Gastrocnemius medialis (tissue), 4 donors: ENCODE data around the gene PBX2. TPM values are rescaled to one million over a fixed set of nuclear protein-coding genes. Genes with fewer than 3 reads are reported as not detected.

Experiments
- ATAC-seq, 2 donors: fragments of 150-250 bp; one replicate each; pipeline ENCODE4 v1.9.1; 2016
- DNase-seq, 2 donors: peaks; one replicate each; pipeline ENCODE4 v3.0.0-alpha.2; 2019
- H3K27ac ChIP-seq, 4 donors: fragments of 200-600 bp; sonication (generic); 1 replicate in 1 of 4; 2 replicates in 3 of 4; pipeline ENCODE4 v1.5.1; 2016 to 2018; ENCODE audit warnings: mild to moderate bottlenecking in 2 of 4, moderate library complexity in 1 of 4
- H3K27me3 ChIP-seq, 3 donors: fragments of 200-600 bp; sonication (generic) in 2 of 3; 1 replicate in 1 of 3; 2 replicates in 2 of 3; pipeline versions ENCODE4 v1.5.1 to v1.6.0; 2016 to 2019; ENCODE audit warnings: mild to moderate bottlenecking in 1 of 3, moderate library complexity in 1 of 3
- H3K36me3 ChIP-seq, 2 donors: fragments of 200-600 bp; sonication (generic) in 1 of 2; one replicate each; pipeline ENCODE4 v1.5.1; 2017 to 2018
- H3K4me1 ChIP-seq, 2 donors: fragments of 200-600 bp; sonication (generic) in 1 of 2; one replicate each; pipeline ENCODE4 v1.5.1; 2016 to 2017; ENCODE audit warnings: mild to moderate bottlenecking in 2 of 2
- H3K4me3 ChIP-seq, 4 donors: fragments of 200-600 bp; sonication (generic) in 3 of 4; 1 replicate in 1 of 4; 2 replicates in 3 of 4; pipeline ENCODE4 v1.5.1; 2016 to 2019; ENCODE audit warnings: mild to moderate bottlenecking in 2 of 4
- H3K9me3 ChIP-seq, 3 donors: fragments of 200-600 bp; sonication (generic) in 2 of 3; 1 replicate in 1 of 3; 2 replicates in 2 of 3; pipeline ENCODE4 v1.5.1; 2016 to 2019
- CTCF ChIP-seq, 5 experiments: fragments of 450-650 bp in 3 of 5; fragments of 200-600 bp in 2 of 5; sonication (generic) in 2 of 5; IDR thresholded peaks in 4 of 5; conservative IDR thresholded peaks in 1 of 5; 1 replicate in 4 of 5; 2 replicates in 1 of 5; pipeline ENCODE4 v1.5.1; 2016 to 2019; ENCODE audit warnings: antibody characterized with exemption in 5 of 5, mild to moderate bottlenecking in 3 of 5, moderate library complexity in 3 of 5
- POLR2A ChIP-seq, 2 donors: fragments of 450-650 bp; IDR thresholded peaks; one replicate each; pipeline ENCODE4 v1.6.1; 2017; ENCODE audit warnings: antibody characterized with exemption in 2 of 2, mild to moderate bottlenecking in 2 of 2, moderate library complexity in 2 of 2
- in situ Hi-C, 4 donors: fragments of 200-750 bp; cut with MboI; loops; one replicate each; pipeline versions ENCODE4 v1.15.0 to v1.8.0; 2017; ENCODE audit warnings: low sequenced_read_pairs in 4 of 4
- intact Hi-C: fragments of 100-400 bp; cut with DNase I; formaldehyde crosslinking; loops from one replicate; pipeline ENCODE4 v1.15.1; 2023; ENCODE audit warnings: low total_unique reads
- total RNA-seq, 4 donors: library from RNA; depleted of rRNA; stranded (reverse); fragments of >200 nt; gene quantifications; one replicate each; pipeline versions ENCODE4 v1.1.0 to v1.2.3, GENCODE V29; 2016

PBX2 gene
- total RNA-seq, 4 donors from 2014 or later, result 24.3 to 37.6 (median 33.6) TPM

- in situ Hi-C loops, result no loop called here
- no peak for ATAC-seq
These were observed 21.0 kb downstream of the PBX2 start for GRCh38 chr6:32168807-32169591.

GRCh38 chr6:32168350-32168749, 21.7 kb downstream of the PBX2 start:
- peaks cover 0 to 42% of the 10 kb centered on the region in 2 donors for H3K36me3 ChIP-seq
- ATAC-seq (no peak), DNase-seq (no peak)
- no peaks in the 10 kb centered on the region for H3K27me3 ChIP-seq
- in situ Hi-C loops, result no loop called here
- no peak for TF ChIP-seq CTCF (IDR thresholded peaks at IDR 0.05 in 4 of 5, conservative IDR thresholded peaks at IDR 0.05 in 1 of 5)
- no peak for TF ChIP-seq POLR2A (IDR thresholded peaks at IDR 0.05)
- no peak overlapping the region for H3K4me3 ChIP-seq
- no peaks in the 10 kb centered on the region for H3K9me3 ChIP-seq
- no peak overlapping the region for H3K27ac ChIP-seq
- intact Hi-C loops, result no loop called here
- no peaks in the 10 kb centered on the region for H3K4me1 ChIP-seq

More at GRCh38 chr6:32168807-32169591, 21.0 kb downstream of the PBX2 start:
- Histone ChIP-seq H3K4me1 (no peaks in the 10 kb centered on the region), H3K4me3 (no peak overlapping the region), H3K27ac (no peak overlapping the region), H3K27me3 (no peaks in the 10 kb centered on the region), H3K9me3 (no peaks in the 10 kb centered on the region), H3K36me3 (peaks cover 0 to 42% of the 10 kb centered on the region in 2 donors)
- DNase-seq, result no peak
- intact Hi-C loops, result no loop called here
- TF ChIP-seq CTCF (IDR thresholded peaks at IDR 0.05 in 4 of 5, conservative IDR thresholded peaks at IDR 0.05 in 1 of 5) (no peak), POLR2A (IDR thresholded peaks at IDR 0.05) (no peak)

DNA sequence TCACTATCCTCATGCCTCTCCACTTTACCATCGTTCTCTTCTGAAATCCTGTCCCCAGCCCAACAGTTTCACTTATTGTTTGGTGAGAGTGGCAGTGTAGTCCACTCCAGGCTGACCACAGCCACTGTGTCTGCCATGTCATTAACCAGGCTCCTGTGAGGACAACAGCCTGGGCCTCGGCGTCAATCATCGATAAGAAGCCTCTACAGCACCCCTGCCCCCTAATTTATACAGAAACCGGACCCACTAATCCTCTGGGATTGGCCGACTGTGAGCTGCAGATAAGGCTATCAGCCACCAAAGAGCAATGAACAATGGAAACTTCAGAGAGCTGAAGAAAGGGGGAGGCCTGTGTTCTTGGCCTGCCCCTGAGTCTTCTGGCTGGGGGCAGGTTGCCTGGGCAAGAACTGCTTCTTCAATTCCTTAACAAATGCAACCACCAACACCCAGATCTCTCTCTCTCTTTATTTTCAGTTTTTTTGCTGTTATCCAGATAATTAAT, 22.2 kb downstream of the PBX2 start:
- peaks cover 0 to 42% of the 10 kb centered on the region in 2 donors for H3K36me3 ChIP-seq
- no peaks in the 10 kb centered on the region for H3K27me3 ChIP-seq
- in situ Hi-C loops, result no loop called here
- H3K27ac ChIP-seq, result no peak overlapping the region
- TF ChIP-seq POLR2A (IDR thresholded peaks at IDR 0.05) (no peak), CTCF (IDR thresholded peaks at IDR 0.05 in 4 of 5, conservative IDR thresholded peaks at IDR 0.05 in 1 of 5) (no peak)
- H3K4me1 ChIP-seq, result no peaks in the 10 kb centered on the region
- intact Hi-C loops, result no loop called here
- DNase-seq (no peak), ATAC-seq (no peak)
- no peaks in the 10 kb centered on the region for H3K9me3 ChIP-seq
- no peak overlapping the region for H3K4me3 ChIP-seq

DNA sequence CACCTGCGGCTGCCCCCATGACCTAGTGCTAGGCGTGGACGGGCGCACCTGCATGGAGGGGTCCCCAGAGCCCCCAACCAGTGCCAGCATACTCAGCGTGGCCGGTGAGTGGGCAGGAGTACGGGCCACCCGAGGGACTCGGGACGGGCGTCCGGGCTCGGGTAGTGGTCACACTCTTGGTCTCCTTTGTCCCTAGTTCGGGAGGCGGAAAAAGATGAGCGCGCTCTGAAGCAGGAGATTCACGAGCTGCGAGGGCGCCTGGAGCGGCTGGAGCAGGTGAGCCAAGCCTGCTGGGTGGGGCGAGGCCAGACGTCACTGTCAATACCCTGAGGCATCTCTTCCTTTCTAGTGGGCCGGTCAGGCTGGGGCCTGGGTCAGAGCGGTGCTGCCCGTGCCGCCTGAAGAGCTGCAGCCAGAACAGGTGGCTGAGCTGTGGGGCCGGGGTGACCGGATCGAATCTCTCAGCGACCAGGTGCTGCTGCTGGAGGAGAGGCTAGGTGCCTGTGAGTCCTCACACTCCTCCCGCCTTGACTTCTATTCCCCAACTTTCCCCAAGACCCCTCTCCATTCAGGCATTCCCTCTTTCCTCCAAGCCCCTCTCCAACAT, 22.7 kb downstream of the PBX2 start:
- no peak for ATAC-seq

More for the DNA sequence above, 22.7 kb downstream of the PBX2 start:
- Histone ChIP-seq H3K27me3 (no peaks in the 10 kb centered on the region), H3K4me3 (no peak overlapping the region), H3K27ac (no peak overlapping the region), H3K36me3 (peaks cover 0 to 42% of the 10 kb centered on the region in 2 donors), H3K9me3 (no peaks in the 10 kb centered on the region), H3K4me1 (no peaks in the 10 kb centered on the region)
- TF ChIP-seq POLR2A (IDR thresholded peaks at IDR 0.05), result no peak
- TF ChIP-seq CTCF (IDR thresholded peaks at IDR 0.05 in 4 of 5, conservative IDR thresholded peaks at IDR 0.05 in 1 of 5), result no peak
- in situ Hi-C loops (no loop called here), intact Hi-C loops (no loop called here)
- no peak for DNase-seq
